PFSK-1 (cell line): ENCODE measurements around the gene SLC41A3.

Experiments
- POLR2AphosphoS5 ChIP-seq: IDR thresholded peaks from 2 replicates; pipeline ENCODE4 v1.6.1; 2012; ENCODE audit warnings: low read depth, mild to moderate bottlenecking, control low read depth, low read length, moderate library complexity
- REST ChIP-seq, 2 experiments: IDR thresholded peaks; 2 replicates each; pipeline versions ENCODE4 v1.6.1 to v1.8.0; 2011 to 2012; ENCODE audit warnings: low read depth in 2 of 2, low read length in 2 of 2, control low read depth in 1 of 2, inconsistent platforms in 1 of 2, mild to moderate bottlenecking in 1 of 2, moderate library complexity in 1 of 2; ENCODE audit not compliant: insufficient read depth in 1 of 2

- no peak for TF ChIP-seq POLR2AphosphoS5
- no peak for TF ChIP-seq REST (IDR thresholded peaks at IDR 0.05; ENCODE audit: insufficient read depth in 1 of 2, low read depth in 2 of 2, low read length in 2 of 2)
Measured at GRCh38 chr3:126018995-126019394, 64.9 kb downstream of the SLC41A3 start.
